BLaER1 (cell line): ENCODE measurements around the gene GPATCH2.
"Not testable (repeated sequence)": the region's sequence is repeated elsewhere in the genome, so short reads cannot be mapped to it uniquely, and the experiment has no call there.

Source experiments
- H3K27ac ChIP-seq: shearing (Covaris generic); formaldehyde crosslinking; 2 replicates; pipeline ENCODE4 v1.8.1; 2022
- H3K27me3 ChIP-seq: shearing (Covaris generic); formaldehyde crosslinking; 2 replicates; pipeline ENCODE4 v1.8.1; 2022
- H3K36me3 ChIP-seq: shearing (Covaris generic); formaldehyde crosslinking; 2 replicates; pipeline ENCODE4 v1.8.1; 2022
- H3K4me1 ChIP-seq: shearing (Covaris generic); formaldehyde crosslinking; 2 replicates; pipeline ENCODE4 v1.8.1; 2022
- H3K4me2 ChIP-seq: shearing (Covaris generic); formaldehyde crosslinking; 2 replicates; pipeline ENCODE4 v1.8.1; 2022
- H3K4me3 ChIP-seq: shearing (Covaris generic); formaldehyde crosslinking; 2 replicates; pipeline ENCODE4 v1.8.1; 2022
- H3K9ac ChIP-seq: shearing (Covaris generic); formaldehyde crosslinking; 2 replicates; pipeline ENCODE4 v1.8.1; 2022
- H3K9me3 ChIP-seq: shearing (Covaris generic); formaldehyde crosslinking; 2 replicates; pipeline ENCODE4 v1.8.1; 2022
- H4K20me1 ChIP-seq: shearing (Covaris generic); formaldehyde crosslinking; 2 replicates; pipeline ENCODE4 v1.8.1; 2022
- Cebpa-rat ChIP-seq: shearing (Covaris generic); IDR thresholded peaks from 2 replicates; pipeline ENCODE4 v1.8.1; 2022

GPATCH2 gene

DNA sequence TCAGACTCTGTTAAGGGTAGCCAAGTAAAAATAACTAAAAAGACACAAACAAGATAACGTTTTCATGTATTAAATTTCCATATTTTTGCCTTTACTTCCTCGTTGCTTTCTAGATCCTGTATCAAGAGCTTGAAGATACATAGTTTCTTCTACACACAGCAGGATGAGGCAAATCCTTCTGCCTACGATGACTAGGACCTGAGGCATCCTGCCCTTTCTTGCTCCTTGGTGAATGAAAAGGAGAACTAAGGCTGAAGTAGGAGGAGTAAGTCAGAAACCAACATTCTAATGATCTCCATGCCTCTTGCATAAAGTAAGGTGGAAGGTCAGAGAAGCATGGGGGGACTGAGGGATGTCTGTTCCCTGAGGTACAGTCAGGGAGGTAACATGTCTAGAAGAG is 102.6 kb downstream of the GPATCH2 start:
- no peaks in the 10 kb centered on the region for H3K9me3 ChIP-seq
- no peak overlapping the region for H3K27ac ChIP-seq
- H4K20me1 ChIP-seq, result no peaks in the 10 kb centered on the region
- no peaks in the 10 kb centered on the region for H3K27me3 ChIP-seq
- TF ChIP-seq Cebpa-rat, result no peak
- H3K4me1 ChIP-seq, result no peaks in the 10 kb centered on the region
- H3K4me2 ChIP-seq, result no peak overlapping the region
- no peak overlapping the region for H3K9ac ChIP-seq
- H3K4me3 ChIP-seq, result no peak overlapping the region
- H3K36me3 ChIP-seq, result no peaks in the 10 kb centered on the region; the same call in 1 of the 2 replicates

DNA sequence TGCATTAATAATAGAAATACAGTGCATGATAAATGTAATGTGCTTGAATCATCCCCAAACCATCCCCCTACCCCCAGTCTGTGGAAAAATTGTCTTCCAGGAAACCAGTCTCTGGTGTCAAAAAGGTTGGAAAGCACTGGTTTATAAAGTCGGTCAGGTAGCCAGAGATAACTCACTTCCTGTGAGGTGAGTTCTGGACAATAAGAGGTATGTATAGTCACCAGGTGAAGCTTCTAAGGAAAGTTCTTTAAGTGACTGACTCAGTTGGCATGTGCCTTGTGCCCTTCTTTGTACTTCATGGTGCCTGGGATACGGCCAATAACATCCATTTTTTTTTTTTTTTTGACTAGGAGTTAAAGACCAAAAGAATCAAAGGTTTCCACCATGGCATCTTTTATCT is 103.7 kb downstream of the GPATCH2 start:
- Histone ChIP-seq H3K4me3 (no peak overlapping the region), H3K27ac (no peak overlapping the region), H3K9ac (no peak overlapping the region), H3K27me3 (no peaks in the 10 kb centered on the region), H3K4me1 (no peaks in the 10 kb centered on the region), H4K20me1 (no peaks in the 10 kb centered on the region), H3K9me3 (no peaks in the 10 kb centered on the region), H3K36me3 (no peaks in the 10 kb centered on the region; the same call in 1 of the 2 replicates), H3K4me2 (no peak overlapping the region)
- no peak for TF ChIP-seq Cebpa-rat

DNA sequence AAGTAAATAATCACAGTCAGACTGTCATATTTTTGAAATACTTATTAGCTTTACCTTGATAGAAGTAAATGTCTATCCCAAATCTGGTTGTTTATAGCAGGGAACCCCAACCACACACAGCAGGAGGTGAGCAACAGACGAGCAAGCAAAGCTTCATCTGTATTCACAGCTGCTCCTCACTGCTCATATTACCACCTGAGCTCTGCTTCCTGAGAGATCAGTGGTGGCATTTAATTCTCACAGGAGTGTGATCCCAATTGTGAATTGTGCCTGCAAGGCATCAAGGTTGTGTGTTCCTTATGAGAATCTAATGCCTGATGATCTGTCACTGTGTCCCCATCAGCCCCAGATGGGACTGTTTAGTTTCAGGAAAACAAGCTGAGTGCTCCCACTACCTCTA is 104.3 kb downstream of the GPATCH2 start:
- H3K27me3 ChIP-seq, result no peaks in the 10 kb centered on the region
- H3K4me1 ChIP-seq, result no peaks in the 10 kb centered on the region
- no peak overlapping the region for H3K4me3 ChIP-seq
- no peaks in the 10 kb centered on the region; the same call in 1 of the 2 replicates for H3K36me3 ChIP-seq
- TF ChIP-seq Cebpa-rat, result no peak
- H3K9ac ChIP-seq, result no peak overlapping the region
- H3K9me3 ChIP-seq, result no peaks in the 10 kb centered on the region
- H3K27ac ChIP-seq, result no peak overlapping the region
- no peaks in the 10 kb centered on the region for H4K20me1 ChIP-seq
- H3K4me2 ChIP-seq, result no peak overlapping the region

- no peak overlapping the region for H3K4me2 ChIP-seq
- H3K27ac ChIP-seq, result no peak overlapping the region
- TF ChIP-seq Cebpa-rat, result no peak
These were observed 105.0 kb downstream of the GPATCH2 start for GRCh38 chr1:217525773-217526490.

GRCh38 chr1:217524787-217525520 is 105.9 kb downstream of the GPATCH2 start:
- no peaks in the 10 kb centered on the region; the same call in 1 of the 2 replicates for H3K36me3 ChIP-seq
- H3K9me3 ChIP-seq, result no peaks in the 10 kb centered on the region
- no peak for TF ChIP-seq Cebpa-rat
- no peak overlapping the region for H3K27ac ChIP-seq
- no peak overlapping the region for H3K4me3 ChIP-seq
- H4K20me1 ChIP-seq, result no peaks in the 10 kb centered on the region
- no peaks in the 10 kb centered on the region for H3K27me3 ChIP-seq
- H3K9ac ChIP-seq, result no peak overlapping the region
- H3K4me1 ChIP-seq, result no peaks in the 10 kb centered on the region
- no peak overlapping the region for H3K4me2 ChIP-seq

More at GRCh38 chr1:217525773-217526490, 105.0 kb downstream of the GPATCH2 start:
- Histone ChIP-seq H3K4me1 (no peaks in the 10 kb centered on the region), H3K9ac (no peak overlapping the region), H3K36me3 (no peaks in the 10 kb centered on the region; the same call in 1 of the 2 replicates), H3K9me3 (no peaks in the 10 kb centered on the region), H4K20me1 (no peaks in the 10 kb centered on the region), H3K4me3 (no peak overlapping the region), H3K27me3 (no peaks in the 10 kb centered on the region)

- H3K27me3 ChIP-seq, H3K4me1 ChIP-seq, H3K9ac ChIP-seq: not testable (repeated sequence)
These were observed 107.0 kb downstream of the GPATCH2 start for GRCh38 chr1:217523921-217524320.

DNA sequence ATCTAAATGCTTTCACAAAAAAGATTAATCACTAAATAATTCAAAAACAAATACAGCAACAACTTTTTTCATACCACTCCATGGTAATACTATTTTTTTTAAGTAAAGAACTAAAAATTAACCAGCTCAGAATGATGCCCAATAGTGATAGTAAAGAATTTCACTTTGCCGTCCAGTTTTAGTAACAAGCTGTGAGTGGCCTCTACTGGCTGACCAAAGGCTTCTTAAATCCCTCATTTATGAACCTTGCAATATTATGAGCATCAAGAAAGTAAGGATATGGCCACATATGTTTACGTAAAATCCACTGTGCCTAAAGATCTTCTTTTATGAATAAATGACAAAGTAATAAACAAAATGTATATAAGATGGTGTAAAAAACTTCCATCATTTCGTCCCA is 108.6 kb downstream of the GPATCH2 start:
- no peaks in the 10 kb centered on the region for H3K9me3 ChIP-seq
- no peak for TF ChIP-seq Cebpa-rat
- H3K4me2 ChIP-seq, result no peak overlapping the region
- H3K4me3 ChIP-seq, result no peak overlapping the region
- no peak overlapping the region for H3K27ac ChIP-seq
- no peaks in the 10 kb centered on the region for H3K36me3 ChIP-seq
- no peak overlapping the region for H3K9ac ChIP-seq
- H3K27me3 ChIP-seq, result no peaks in the 10 kb centered on the region
- H4K20me1 ChIP-seq, result no peaks in the 10 kb centered on the region
- no peaks in the 10 kb centered on the region for H3K4me1 ChIP-seq

More at GRCh38 chr1:217523921-217524320, 107.0 kb downstream of the GPATCH2 start:
- H3K36me3 ChIP-seq, H3K4me3 ChIP-seq, H3K4me2 ChIP-seq, H4K20me1 ChIP-seq, H3K27ac ChIP-seq, H3K9me3 ChIP-seq: not testable (repeated sequence)

DNA sequence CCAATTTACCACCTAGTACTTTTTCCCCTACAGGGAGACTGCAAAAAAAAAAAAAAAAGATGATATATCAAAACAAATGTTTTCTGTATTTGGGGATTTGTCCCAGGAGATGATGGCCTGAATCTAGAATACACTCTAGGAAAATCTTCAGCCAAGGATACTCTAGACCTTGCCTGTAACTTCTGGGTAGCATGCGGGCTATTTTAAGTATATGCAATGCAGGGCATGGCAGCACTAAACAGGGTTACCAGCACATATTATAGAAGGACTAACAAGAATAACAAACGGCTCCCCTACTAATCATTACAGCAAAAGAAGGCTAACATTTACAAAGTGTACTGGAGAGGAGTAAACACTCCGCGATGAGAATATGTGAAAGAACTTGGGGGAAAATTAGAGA is 109.6 kb downstream of the GPATCH2 start:
- no peak for TF ChIP-seq Cebpa-rat
- Histone ChIP-seq H3K9me3 (no peaks in the 10 kb centered on the region), H3K9ac (no peak overlapping the region), H3K27ac (no peak overlapping the region), H3K4me2 (no peak overlapping the region), H3K4me1 (no peaks in the 10 kb centered on the region), H3K4me3 (no peak overlapping the region), H3K27me3 (no peaks in the 10 kb centered on the region), H4K20me1 (no peaks in the 10 kb centered on the region), H3K36me3 (no peaks in the 10 kb centered on the region)

- no peaks in the 10 kb centered on the region for H3K27me3 ChIP-seq
- no peaks in the 10 kb centered on the region for H3K4me1 ChIP-seq
- no peak overlapping the region for H3K4me2 ChIP-seq
- H3K4me3 ChIP-seq, result no peak overlapping the region
- no peak for TF ChIP-seq Cebpa-rat
- H3K9me3 ChIP-seq, result no peaks in the 10 kb centered on the region
- H3K36me3 ChIP-seq, result peaks cover 6% of the 10 kb centered on the region
- H4K20me1 ChIP-seq, result no peaks in the 10 kb centered on the region
- no peak overlapping the region for H3K9ac ChIP-seq
- H3K27ac ChIP-seq, result no peak overlapping the region
These were observed 124.0 kb downstream of the GPATCH2 start for GRCh38 chr1:217506878-217507277.

- no peaks in the 10 kb centered on the region for H4K20me1 ChIP-seq
- no peak for TF ChIP-seq Cebpa-rat
These were observed 132.7 kb downstream of the GPATCH2 start for GRCh38 chr1:217498209-217498608.

More at GRCh38 chr1:217498209-217498608, 132.7 kb downstream of the GPATCH2 start:
- H3K4me2 ChIP-seq, result no peak overlapping the region
- H3K9me3 ChIP-seq, result no peaks in the 10 kb centered on the region
- no peaks in the 10 kb centered on the region for H3K4me1 ChIP-seq
- H3K9ac ChIP-seq, result no peak overlapping the region
- H3K4me3 ChIP-seq, result no peak overlapping the region
- no peak overlapping the region for H3K27ac ChIP-seq
- H3K27me3 ChIP-seq, result no peaks in the 10 kb centered on the region
- no peaks in the 10 kb centered on the region for H3K36me3 ChIP-seq
